H1 (cell line): Measurements from ENCODE around the gene TMEM198. TPM values are rescaled to one million over a fixed set of nuclear protein-coding genes. Genes with fewer than 3 reads are reported as not detected.

ENCODE experiments used
- BACH1 ChIP-seq: IDR thresholded peaks from 2 replicates; pipeline ENCODE4 v1.6.1; 2012; ENCODE audit warnings: low read length, improper control_type of control experiment
- BCL11A ChIP-seq, 2 experiments: IDR thresholded peaks; one replicate each; pipeline ENCODE4 v1.6.1; 2011; ENCODE audit warnings: low read depth in 2 of 2, low read length in 2 of 2, mild to moderate bottlenecking in 2 of 2
- CBX5 ChIP-seq: fragments of 300-800, 300-1000 bp; sonication (generic); IDR thresholded peaks from 2 replicates; pipeline ENCODE4 v1.7.1; 2016; ENCODE audit warnings: antibody characterized with exemption, low read length, low read depth
- JUN ChIP-seq: IDR thresholded peaks from 2 replicates; pipeline ENCODE4 v1.6.1; 2011; ENCODE audit warnings: low read depth, mild to moderate bottlenecking, improper control_type of control experiment, low read length
- NANOG ChIP-seq: IDR thresholded peaks from 2 replicates; pipeline ENCODE4 v1.6.1; 2011; ENCODE audit warnings: low read length, low read depth, mild to moderate bottlenecking, inconsistent platforms; ENCODE audit not compliant: insufficient read depth, poor library complexity, severe bottlenecking
- RXRA ChIP-seq: IDR thresholded peaks from 2 replicates; pipeline ENCODE4 v1.6.1; 2011; ENCODE audit warnings: low read depth, mild to moderate bottlenecking, low read length, moderate library complexity; ENCODE audit not compliant: insufficient read depth
- SIN3A ChIP-seq, 2 experiments: IDR thresholded peaks in 1 of 2; conservative IDR thresholded peaks in 1 of 2; 2 replicates each; pipeline ENCODE4 v1.6.1; 2011 to 2012; ENCODE audit warnings: low read length in 2 of 2, improper control_type of control experiment in 1 of 2, low read depth in 1 of 2, mild to moderate bottlenecking in 1 of 2
- SP1 ChIP-seq: IDR thresholded peaks from 2 replicates; pipeline ENCODE4 v1.6.1; 2011; ENCODE audit warnings: low read depth, low read length
- SP2 ChIP-seq: IDR thresholded peaks from 2 replicates; pipeline ENCODE4 v1.6.1; 2012; ENCODE audit warnings: mild to moderate bottlenecking, low read length, inconsistent platforms
- SP4 ChIP-seq: IDR thresholded peaks from 2 replicates; pipeline ENCODE4 v1.6.1; 2012; ENCODE audit warnings: low read length, inconsistent platforms
- polyA plus RNA-seq, 7 experiments: library from polyadenylated mRNA; depleted of rRNA in 3 of 7; stranded (reverse) in 5 of 7; unstranded in 2 of 7; fragments of >200 nt in 5 of 7; fragments of 200-250 nt in 2 of 7; gene quantifications; 1 replicate in 5 of 7; 2 replicates in 1 of 7; 4 replicates in 1 of 7; pipeline versions ENCODE4 v1.2.1 to v1.2.3, GENCODE V29; 2011 to 2013; ENCODE audit warnings: missing spikeins in 2 of 7, mixed read lengths in 2 of 7
- total RNA-seq: library from RNA; stranded (reverse); fragmentation: NEBNext Ultra II Directional; extraction: Animal tissue kit (Norgen Biotek cat#: 25700); gene quantifications from 2 replicates; pipeline ENCODE4 v1.2.1, GENCODE V29; 2021
- TF ChIP-seq, protein P1 (sequence below): fragments of 300-600 bp; sonication (generic); IDR thresholded peaks from 2 replicates; pipeline ENCODE4 v1.7.1; 2012; ENCODE audit warnings: low read length, moderate library complexity, mild to moderate bottlenecking, inconsistent platforms; ENCODE audit not compliant: insufficient replicate concordance

TMEM198 gene
- total and polyA plus RNA-seq, 2 of the 8 experiments (the other 6 are each of a cell fraction or from before 2014, with no cell fraction given): 10.2 to 10.4 TPM

DNA sequence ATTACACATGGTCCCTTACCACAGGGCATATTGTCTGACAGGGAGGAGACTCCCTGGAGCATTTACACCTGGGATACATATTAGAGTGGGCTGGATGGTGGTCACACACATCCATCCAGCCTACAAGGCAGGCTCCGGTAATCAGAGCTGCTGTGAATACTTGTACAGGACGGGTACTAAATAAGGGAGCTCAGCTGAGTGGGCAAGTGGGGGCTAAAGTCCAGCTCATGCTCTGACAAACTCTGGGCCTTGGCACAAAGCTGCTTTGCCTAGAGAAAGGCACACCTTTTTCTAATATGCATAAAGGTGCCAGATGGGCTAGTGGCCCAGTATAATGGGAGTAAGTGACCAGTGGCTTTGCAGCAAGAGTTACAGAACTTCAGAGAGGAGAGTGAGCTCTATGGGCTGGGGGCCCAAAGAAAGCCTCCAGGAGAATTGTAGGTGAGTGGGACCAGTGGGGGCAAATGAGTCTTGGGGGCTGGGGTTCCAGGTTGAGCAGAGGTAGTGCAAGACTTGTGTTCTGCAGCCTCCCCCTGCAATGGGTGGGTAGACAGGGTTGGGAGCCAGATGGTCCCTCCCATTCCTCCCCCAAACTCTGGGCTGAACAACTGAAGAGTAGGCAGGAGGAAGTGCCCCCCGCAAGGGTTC is 1.6 kb downstream of the TMEM198 start (continued):
- TF ChIP-seq, protein P1, sequence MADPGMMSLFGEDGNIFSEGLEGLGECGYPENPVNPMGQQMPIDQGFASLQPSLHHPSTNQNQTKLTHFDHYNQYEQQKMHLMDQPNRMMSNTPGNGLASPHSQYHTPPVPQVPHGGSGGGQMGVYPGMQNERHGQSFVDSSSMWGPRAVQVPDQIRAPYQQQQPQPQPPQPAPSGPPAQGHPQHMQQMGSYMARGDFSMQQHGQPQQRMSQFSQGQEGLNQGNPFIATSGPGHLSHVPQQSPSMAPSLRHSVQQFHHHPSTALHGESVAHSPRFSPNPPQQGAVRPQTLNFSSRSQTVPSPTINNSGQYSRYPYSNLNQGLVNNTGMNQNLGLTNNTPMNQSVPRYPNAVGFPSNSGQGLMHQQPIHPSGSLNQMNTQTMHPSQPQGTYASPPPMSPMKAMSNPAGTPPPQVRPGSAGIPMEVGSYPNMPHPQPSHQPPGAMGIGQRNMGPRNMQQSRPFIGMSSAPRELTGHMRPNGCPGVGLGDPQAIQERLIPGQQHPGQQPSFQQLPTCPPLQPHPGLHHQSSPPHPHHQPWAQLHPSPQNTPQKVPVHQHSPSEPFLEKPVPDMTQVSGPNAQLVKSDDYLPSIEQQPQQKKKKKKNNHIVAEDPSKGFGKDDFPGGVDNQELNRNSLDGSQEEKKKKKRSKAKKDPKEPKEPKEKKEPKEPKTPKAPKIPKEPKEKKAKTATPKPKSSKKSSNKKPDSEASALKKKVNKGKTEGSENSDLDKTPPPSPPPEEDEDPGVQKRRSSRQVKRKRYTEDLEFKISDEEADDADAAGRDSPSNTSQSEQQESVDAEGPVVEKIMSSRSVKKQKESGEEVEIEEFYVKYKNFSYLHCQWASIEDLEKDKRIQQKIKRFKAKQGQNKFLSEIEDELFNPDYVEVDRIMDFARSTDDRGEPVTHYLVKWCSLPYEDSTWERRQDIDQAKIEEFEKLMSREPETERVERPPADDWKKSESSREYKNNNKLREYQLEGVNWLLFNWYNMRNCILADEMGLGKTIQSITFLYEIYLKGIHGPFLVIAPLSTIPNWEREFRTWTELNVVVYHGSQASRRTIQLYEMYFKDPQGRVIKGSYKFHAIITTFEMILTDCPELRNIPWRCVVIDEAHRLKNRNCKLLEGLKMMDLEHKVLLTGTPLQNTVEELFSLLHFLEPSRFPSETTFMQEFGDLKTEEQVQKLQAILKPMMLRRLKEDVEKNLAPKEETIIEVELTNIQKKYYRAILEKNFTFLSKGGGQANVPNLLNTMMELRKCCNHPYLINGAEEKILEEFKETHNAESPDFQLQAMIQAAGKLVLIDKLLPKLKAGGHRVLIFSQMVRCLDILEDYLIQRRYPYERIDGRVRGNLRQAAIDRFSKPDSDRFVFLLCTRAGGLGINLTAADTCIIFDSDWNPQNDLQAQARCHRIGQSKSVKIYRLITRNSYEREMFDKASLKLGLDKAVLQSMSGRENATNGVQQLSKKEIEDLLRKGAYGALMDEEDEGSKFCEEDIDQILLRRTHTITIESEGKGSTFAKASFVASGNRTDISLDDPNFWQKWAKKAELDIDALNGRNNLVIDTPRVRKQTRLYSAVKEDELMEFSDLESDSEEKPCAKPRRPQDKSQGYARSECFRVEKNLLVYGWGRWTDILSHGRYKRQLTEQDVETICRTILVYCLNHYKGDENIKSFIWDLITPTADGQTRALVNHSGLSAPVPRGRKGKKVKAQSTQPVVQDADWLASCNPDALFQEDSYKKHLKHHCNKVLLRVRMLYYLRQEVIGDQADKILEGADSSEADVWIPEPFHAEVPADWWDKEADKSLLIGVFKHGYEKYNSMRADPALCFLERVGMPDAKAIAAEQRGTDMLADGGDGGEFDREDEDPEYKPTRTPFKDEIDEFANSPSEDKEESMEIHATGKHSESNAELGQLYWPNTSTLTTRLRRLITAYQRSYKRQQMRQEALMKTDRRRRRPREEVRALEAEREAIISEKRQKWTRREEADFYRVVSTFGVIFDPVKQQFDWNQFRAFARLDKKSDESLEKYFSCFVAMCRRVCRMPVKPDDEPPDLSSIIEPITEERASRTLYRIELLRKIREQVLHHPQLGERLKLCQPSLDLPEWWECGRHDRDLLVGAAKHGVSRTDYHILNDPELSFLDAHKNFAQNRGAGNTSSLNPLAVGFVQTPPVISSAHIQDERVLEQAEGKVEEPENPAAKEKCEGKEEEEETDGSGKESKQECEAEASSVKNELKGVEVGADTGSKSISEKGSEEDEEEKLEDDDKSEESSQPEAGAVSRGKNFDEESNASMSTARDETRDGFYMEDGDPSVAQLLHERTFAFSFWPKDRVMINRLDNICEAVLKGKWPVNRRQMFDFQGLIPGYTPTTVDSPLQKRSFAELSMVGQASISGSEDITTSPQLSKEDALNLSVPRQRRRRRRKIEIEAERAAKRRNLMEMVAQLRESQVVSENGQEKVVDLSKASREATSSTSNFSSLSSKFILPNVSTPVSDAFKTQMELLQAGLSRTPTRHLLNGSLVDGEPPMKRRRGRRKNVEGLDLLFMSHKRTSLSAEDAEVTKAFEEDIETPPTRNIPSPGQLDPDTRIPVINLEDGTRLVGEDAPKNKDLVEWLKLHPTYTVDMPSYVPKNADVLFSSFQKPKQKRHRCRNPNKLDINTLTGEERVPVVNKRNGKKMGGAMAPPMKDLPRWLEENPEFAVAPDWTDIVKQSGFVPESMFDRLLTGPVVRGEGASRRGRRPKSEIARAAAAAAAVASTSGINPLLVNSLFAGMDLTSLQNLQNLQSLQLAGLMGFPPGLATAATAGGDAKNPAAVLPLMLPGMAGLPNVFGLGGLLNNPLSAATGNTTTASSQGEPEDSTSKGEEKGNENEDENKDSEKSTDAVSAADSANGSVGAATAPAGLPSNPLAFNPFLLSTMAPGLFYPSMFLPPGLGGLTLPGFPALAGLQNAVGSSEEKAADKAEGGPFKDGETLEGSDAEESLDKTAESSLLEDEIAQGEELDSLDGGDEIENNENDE: no peak
- TF ChIP-seq BCL11A (IDR thresholded peaks at IDR 0.05; ENCODE audit: low read depth in 2 of 2, low read length in 2 of 2) (no peak), JUN (no peak), CBX5 (no peak), NANOG (no peak), BACH1 (no peak), RXRA (no peak), SP1 (no peak), SIN3A (conservative IDR thresholded peaks at IDR 0.05 in 1 of 2, IDR thresholded peaks at IDR 0.05 in 1 of 2; ENCODE audit: low read depth in 1 of 2, low read length in 2 of 2) (no peak), SP2 (no peak), SP4 (no peak)
